Measurements from ENCODE around the gene TBL3.
A peak's percentile ranks its signal among the peaks of the same experiment; 100 is the strongest.
"Not testable (repeated sequence)": the region's sequence is repeated elsewhere in the genome, so short reads cannot be mapped to it uniquely, and the experiment has no call there.

Gene TBL3

DNA sequence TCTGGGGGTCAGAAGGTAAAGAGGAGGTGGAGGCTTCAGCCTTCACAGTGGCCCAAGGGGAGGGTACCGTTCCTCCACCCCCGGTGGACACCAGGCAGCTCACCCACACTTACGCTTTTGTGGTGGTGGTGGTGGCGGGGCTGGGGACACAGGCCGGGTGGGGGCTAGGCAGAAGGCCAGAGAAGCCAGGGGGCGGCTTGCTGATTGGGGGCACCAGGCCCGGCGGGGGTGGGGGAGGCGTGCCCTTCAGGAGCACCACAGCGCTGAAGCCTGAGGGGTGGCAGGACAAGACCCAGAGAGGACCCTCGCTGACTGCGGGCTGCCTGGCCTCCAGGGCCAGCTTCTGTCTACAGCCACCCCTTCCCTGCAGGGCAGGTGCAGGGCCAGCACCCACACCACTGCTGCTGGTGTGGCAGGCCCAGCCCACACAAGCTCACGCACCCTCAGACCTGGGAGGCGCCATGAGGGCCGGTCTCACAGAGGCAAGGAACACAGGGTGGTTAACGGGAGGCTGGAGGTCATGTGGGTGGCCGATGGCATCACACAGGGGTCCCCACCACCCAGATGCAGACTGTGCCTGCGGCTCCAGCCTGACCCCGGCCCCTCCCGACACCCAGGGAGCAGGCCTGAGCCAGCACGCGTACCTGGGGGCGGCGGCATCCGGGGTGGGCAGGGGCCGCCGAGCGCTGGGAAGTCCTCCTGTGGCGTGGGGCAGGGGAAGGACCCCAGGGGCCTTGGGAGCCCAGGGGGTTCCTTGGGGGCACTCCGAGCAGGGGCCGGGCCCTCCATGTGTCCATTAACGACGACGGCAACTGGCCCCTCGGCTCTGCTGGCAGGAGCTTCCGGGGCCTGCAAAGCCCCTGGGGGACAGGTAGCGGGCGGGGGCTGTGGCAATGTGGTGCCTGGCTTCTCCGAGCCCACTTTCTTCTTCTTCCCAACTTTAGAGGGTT lies 27.3 kb downstream of the TBL3 start:
- no peak for DNase-seq (ENCODE audit: low read depth in 3 of 3, low spot score in 1 of 3)

DNA sequence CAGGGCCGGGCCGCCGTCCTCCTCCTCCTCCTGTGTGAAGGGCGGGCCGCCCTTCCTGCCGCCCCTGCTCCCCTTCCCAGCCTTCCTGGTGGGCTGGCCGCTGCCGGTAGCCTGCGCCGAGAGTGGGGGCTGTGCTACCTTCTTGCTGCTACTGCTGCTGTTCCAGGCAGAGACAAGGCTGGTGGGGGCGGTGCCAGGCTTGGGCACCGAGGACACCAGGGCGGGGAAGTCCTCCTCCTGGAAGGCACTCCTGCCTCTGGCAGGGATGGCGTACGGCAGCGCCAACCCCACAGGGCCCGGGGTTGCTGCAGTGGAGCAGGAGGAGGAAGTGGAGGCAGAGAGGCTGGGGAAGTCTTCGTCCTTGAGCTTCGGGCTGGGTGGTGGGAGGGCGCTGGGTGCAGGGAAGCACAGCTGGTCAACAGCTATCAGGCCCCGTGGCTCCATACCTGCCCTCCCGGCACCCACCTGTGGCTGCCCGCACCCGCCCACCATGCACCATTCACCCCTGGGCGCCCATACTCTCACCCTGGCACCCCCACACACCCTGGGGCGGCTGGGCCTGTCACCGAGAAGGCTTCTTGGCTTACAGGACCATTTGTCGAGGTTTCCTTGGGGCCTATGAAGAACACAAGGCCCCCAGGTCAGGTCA lies 28.1 kb downstream of the TBL3 start:
- DNase-seq (ENCODE audit: low read depth in 3 of 3, low spot score in 1 of 3), result no peak

DNA sequence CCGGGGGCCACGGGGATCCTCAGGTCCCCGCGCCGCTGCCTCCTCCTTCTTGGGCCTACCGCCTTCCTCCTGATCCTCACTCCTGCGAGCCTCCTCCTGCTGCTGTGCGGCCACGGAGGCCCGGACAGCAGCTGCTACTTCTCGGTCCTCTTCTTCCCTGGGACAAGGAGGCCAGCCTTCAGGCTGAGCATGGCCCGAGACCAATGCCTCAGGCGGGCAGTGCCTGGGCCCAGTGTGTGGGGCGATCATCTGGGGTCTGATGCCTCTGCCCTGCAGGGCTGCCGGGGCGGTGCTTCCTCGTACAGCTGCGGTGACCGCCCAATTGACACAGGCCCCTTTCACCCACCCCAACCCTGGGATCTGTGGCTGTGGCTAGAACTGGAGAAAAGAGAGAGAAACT lies 29.2 kb downstream of the TBL3 start:
- DNase-seq (ENCODE audit: low read depth in 3 of 3, low spot score in 1 of 3), result no peak

DNA sequence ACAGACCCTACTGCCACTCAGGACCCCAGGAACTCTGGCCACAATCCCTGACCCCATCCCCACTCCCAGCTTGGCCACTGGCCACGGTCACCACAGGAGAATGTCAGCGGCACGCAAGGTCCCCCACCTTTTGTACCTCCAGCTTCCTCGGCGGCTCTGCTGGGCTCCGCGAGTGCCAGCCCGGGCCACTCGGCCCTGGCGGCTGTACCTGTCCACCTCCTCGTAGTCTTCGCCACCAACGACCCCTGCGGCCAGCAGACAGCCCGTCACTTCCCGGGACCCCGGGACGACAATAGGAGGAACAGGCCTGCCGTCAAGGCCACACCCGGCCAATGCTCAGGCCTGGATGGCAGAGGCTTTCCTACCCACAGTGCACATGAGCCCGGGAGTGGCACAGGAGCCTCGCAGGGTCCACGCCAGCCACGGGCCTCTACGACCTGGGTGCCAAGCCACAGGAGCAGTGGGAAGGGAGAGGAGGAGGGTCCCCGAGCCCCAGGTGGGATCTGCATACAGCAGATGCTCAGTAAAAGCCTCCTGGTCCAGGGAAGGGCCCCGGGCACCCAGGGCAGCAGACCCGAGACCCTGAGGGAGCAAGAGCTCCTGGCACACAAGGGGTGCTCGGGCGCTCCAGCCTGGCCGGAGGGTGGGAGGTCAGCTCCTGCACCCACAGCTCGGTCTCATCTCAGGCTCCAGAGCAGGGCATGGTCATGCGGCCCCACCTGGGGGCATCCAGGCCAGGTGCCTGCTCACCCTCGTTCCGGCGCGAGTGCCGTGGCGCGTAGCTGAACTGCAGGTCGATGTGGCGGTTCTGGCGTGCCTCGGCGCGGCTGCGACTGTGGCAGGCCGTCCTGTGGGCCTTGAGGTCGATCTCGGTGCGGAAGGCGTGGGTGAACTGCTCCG lies 29.9 kb downstream of the TBL3 start:
- no peak for DNase-seq (ENCODE audit: low read depth in 3 of 3, low spot score in 1 of 3)

DNA sequence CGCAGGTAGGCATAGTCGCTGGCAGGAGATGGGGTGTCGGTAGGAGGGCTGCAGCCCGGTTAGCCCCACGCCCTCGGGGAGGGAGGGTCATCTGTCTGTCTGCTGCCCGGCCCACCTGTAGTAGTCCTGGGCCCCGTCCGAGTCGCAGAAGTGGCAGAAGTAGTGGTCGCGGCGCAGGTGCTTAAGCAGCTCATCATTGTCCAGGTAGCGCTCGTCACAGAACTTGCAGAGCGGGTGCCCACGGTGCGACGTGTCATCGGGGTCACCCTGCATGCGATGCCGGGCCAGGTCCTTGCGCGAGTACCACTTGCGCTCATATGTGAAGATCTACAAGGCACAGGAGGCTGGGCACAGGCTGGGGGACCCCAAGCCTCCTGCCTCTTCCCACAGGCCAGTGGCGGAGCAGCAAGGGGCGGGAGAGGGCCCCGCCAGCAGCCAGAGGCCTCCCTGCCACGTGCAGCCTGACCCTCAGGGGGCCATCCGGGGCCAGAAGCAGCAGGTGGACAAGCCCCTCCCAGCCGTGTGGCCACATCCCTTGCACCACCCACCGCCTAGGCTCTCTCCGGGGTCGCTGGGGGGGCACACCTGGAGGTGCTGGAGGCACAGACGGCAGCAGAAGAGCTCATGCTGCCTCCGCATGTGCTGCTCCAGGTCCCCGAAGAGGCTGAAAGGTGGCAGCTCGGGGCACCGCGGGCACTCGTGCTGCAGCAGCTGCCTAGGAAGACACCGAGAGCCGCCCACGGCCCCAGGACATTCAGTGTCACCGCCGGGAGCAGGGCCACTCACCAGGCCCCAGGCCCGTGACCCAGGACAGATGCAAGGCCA lies 30.8 kb downstream of the TBL3 start:
- DNase-seq (ENCODE audit: low read depth in 3 of 3, low spot score in 1 of 3), result no peak

DNA sequence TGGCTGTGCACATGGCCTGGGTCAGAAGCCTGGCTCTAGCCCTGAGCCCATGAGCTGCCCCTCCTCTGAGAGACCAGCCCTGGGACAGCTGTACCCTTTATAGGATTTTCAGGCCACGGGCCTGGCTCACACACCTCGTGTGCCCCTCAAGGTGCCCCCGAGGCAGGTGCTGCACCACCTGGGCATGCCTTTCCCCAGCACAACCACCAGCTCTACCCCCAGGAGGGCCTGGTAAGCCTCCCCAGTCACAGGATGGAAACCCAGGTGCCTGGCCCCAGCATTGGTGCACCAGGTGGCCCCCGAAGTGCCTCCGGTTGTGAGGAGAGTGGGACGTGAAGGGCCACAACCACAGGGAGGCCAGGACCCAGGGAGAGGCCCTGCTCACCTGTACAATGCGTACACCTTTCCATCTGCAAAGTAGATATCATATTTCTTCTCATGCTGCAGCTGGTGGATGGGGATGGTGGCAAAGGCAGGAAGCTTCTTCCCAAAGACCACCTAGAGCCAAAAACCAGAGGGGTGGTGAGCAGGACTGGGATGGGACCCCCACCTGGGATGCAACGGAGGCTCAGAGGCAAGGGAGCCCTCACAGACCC lies 31.5 kb downstream of the TBL3 start:
- DNase-seq (ENCODE audit: low read depth in 3 of 3, low spot score in 1 of 3), result no peak

DNA sequence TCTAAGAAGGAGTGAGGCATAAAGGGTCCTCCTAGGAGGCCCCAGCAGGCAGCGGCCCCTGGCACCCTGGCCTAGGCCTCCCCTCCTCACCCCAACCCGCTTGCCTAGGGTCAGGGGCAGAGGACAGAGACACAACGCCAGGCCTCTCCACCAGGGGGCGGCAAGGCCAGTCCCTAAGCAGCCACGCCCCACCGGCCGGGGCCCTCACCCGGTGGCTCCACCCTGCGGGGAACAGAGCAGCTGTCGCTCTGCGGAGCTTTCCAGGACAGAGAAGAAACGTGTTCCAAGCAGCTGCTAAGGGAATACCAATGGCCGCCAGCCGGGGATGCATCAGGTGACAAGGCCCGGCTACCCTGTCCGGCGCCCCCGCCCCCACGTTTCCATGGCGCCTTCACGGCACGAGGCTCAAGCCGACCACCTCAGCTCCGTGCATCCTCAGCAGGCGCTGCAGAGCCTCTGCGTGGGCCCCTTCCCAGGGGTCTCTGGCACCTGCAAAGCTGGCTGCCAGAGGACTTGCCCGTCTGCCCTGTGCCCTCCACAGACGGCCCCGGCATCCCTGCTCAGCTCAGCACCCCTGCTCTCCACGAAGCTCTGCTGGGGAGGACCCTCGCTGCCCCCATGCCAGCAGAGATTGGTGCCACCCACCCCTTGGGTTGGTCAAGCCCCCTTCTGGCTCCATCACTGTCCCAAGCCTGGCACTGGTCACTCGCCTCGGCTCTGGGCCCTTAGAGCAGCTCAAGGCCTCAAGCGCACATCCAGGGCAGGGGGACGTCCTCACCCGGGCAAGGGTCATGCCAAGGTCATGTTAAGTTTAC lies 32.2 kb downstream of the TBL3 start:
- peak; percentile 69 to 81 (median 72) for DNase-seq (ENCODE audit: low read depth in 3 of 3, low spot score in 1 of 3)

DNA sequence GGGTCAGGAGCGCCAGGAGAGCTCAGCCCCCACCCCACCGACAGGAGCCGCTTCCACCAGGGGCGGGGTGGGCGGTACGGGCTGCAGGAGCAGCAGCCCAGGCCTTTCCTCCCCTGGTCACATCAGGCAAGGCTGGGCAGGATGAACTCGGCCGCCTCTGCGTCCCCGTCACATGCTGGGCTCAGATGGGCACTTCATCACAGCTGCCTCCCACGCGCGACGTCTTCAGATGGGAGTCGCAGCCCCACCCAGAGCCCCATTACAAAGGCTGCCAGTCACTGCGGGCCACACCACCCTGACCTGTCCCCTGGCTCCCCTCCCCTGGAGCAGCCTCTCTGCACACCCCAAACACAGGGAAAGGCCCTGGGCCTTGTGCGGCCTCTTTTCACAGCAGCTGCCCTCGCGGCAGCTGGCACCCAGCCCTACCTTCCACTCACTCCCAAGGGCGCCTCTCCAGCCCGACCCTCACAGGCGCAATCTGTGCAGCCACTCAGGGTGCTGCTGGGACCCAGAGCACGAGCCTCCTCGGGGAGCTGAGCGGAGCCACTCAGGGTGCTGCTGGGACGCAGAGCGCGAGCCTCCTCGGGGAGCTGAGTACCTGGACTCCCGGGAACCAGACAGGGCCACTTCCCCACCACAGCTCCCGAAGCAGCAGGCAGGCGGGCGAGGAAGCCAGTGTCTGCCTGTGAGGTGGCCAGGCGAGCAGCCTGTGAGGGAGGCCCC lies 33.1 kb downstream of the TBL3 start:
- no peak for DNase-seq (ENCODE audit: low read depth in 3 of 3, low spot score in 1 of 3)

DNA sequence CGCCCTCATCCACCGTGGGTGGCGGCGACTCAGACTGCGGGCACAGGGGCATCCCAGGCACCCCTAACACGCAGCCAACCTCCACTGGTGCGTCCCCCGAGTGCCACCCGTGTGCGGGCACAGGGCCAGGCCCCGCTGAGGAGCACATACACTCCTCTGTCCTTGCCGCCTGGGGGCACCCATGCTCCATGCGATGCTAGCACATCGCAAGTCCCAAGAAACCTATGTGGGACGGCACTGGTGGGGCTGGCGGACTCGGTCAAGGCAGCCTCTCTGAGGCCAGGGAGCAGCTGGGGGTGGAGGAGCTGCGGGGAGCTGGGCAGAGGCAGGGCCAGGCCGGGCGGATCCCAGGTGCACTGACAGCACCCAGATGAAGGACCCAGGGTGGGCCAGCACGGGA lies 33.8 kb downstream of the TBL3 start:
- DNase-seq (ENCODE audit: low read depth in 3 of 3, low spot score in 1 of 3), result no peak

DNA sequence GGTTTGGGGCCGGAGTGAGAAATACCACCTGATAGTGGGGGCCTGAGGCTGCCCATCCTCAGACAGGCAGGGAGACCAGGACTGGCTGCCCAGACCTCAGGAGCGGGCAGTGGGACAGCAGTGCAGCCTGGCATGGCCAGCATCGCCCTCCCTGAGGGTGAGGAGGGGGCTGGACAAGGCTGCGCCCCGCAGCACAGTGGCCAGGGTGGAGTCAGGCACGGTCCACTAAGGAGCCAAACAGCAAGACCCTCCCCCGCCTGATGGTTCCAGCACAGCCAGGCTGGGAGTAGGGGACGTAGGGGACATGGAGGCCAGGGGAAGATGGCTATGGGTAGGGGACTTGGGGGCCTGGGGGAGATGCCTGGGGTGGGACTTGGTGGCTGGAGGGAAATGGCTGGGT lies 34.5 kb downstream of the TBL3 start:
- no peak for DNase-seq (ENCODE audit: low read depth in 3 of 3, low spot score in 1 of 3)

DNA sequence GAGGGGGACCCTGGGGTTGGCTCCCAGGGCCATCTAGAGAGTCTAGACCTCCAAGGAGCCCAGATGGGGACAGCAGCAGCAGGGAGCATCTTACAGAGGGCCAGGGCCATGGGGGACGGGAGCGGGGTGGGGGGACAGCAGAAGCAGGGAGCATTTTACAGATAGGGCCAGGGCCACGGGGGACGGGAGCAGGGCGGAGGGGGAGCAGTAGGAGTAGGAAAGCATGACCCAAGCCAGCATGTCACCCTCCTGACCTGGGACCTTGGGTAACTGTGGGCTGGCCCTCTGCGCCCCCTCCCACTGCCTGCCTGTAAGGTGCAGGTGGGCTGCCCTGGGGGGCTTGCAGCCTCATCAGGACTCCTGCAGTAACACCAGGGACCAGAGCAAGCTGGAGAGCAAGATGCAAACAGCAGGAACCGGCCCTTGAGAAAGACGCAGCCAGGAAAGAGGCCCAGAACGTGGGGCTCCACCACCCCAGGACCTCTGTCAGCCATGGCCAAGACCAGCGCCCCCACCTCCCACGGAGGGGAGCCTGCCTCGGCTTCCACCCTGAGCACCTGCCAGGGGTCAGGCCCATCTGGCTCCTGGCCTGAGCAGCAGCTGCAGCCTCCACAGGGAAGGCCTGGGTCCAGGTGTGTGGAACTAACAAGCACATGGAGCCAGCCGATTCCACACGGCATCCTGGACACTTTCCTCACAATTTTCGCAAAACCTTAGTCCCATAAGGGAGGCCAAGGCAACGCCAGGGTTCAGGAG lies 35.4 kb downstream of the TBL3 start:
- DNase-seq (ENCODE audit: low read depth in 3 of 3, low spot score in 1 of 3), result no peak

DNA sequence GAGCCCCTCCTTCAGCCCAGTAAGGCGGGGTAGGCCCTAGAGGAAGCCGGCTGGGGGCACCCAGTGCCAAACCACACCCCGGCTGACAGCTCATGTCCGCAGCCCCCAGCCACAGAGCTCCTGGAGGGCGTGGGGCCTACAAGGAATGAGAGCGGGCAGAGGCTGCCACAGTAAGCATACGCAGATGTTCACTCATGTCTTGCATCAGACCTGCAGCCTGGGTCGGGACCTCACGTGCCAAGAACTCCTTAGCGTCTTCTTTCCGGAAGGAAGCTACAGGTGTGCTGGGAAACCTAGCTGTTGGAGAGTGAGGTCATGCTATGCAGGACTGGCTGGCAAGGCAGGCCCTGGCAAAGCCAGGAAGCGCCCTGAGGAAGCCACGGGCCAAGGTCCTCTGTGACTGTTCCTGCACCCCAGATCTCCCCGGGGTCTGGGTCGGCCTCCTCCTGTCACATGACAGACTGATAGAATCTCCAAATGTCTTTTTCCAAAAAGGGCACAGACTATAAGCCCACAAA lies 36.2 kb downstream of the TBL3 start:
- no peak for DNase-seq (ENCODE audit: low read depth in 3 of 3, low spot score in 1 of 3)

DNA sequence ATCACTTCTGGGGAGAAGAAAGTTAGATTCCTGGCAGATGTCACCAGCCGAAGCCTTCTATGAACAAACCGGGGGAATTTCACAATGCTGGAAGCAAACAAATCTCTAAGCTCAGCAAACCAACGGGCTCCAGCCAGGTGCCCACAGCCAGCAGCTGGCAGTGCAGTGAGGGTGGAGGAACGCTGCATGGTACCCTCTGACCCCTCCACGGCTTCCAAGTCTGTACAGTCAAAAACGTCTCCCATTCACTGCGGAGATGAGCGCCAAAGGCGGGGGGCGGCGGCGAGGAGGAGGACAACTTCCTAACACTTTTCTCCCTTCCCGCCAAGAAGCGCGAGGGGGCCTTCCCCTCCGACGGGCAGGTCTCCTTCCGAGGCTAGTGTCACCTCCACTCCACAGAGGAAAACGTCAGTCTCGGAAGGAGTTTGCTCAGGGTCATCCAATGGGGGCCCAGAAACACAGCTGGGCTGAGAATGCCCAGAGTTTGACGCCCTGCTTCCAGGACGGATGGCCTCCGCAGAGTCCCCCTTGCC lies 36.8 kb downstream of the TBL3 start:
- no peak for DNase-seq (ENCODE audit: low read depth in 3 of 3, low spot score in 1 of 3)

DNA sequence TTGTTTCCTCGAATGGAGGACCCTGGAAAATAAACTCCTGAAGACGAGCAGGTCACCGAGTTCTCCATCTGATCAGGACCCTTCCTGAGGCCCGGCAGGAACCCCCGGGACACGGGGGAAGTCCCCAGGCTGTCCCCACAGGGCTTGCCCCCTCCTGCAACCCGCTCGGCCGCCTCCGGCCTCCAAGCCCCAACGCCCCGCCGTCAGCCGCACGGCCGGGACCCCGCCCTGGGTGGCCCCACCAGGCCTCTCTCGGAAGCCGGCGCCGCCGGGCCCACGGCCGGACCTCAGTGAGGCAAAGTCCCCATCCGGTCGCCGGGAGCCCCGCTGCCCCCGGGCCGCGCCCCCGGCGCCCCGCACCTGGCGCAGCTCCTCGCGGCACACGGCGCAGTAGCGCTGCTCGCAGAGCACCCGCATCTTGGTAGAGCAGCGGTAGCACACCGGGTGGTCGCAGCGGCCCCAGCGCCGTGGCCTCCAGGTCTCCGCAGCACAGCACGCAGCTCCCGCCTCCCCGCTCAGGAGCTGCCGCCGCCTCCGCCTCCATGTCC lies 37.4 kb downstream of the TBL3 start:
- DNase-seq (ENCODE audit: low read depth in 3 of 3, low spot score in 1 of 3), result no peak

DNA sequence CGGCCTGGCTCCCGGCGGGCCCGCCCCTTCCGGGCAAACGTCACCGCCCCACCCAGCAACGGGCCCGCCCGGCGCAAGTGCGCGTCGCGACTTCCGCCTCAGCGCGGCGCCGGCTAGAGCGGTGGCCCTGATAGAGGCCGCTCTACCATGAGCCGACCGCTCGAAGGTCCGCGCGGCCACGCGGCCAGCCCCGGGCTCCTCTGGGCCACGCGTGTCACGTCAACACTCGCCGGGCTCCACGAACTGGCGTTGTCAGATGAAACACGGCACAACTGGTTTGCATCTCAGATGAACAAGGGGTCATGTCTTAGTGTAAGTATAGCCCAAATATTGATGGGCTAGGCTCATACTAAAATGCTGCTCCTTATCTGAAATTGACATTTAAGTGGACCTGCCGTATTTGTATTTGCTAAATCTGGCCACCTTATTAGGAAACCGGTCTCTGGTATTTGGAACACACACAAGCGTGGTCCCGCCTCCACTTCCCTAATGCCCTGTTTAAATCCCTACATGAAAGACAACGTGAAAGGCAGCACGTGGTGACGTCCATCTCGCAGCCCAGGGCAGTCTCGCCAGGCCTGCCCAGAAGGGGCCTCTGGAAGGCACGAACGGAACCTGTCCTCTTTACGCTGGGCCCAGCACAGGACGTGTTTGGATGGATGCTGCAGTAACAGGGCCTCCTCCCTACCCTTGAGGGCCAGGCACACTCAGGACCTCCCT lies 38.1 kb downstream of the TBL3 start, which contains the start of gene ZNF598:
TSS of gene ZNF598 (minus strand) at position 31 of the 720 bp plus-strand sequence.
- DNase-seq (ENCODE audit: low read depth in 3 of 3, low spot score in 1 of 3), result peak; percentile 22 to 74 (median 52)

DNA sequence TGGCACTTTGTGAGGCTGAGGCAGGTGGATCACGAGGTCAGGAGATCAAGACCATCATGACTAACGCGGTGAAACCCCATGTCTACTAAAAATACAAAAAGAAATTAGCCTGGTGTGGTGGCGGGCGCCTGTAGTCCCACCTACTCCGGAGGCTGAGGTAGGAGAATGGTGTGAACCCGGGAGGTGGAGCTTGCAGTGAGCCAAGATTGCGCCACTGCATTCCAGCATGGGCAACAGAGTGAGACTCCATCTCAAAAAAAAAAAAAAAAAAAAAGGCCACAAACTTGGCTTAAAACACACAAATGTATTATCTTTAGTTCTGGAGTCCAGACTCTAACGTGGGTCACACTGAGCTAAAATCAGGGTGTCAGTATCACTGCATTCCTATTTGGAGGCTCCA lies 39.9 kb downstream of the TBL3 start:
- DNase-seq (ENCODE audit: low read depth in 3 of 3, low spot score in 1 of 3), result not testable (repeated sequence)
